HG03565 (cell line): ENCODE data around the gene CACNG3.
"Not testable (repeated sequence)": the region's sequence is repeated elsewhere in the genome, so short reads cannot be mapped to it uniquely, and the experiment has no call there.

Experiments
- ATAC-seq: cut with Tn5 transposase; IDR thresholded peaks from one replicate; pipeline ENCODE4 v1.9.1; 2021; ENCODE audit warnings: mild to moderate bottlenecking, moderate library complexity; ENCODE audit not compliant: unreplicated experiment

The CACNG3 gene

DNA sequence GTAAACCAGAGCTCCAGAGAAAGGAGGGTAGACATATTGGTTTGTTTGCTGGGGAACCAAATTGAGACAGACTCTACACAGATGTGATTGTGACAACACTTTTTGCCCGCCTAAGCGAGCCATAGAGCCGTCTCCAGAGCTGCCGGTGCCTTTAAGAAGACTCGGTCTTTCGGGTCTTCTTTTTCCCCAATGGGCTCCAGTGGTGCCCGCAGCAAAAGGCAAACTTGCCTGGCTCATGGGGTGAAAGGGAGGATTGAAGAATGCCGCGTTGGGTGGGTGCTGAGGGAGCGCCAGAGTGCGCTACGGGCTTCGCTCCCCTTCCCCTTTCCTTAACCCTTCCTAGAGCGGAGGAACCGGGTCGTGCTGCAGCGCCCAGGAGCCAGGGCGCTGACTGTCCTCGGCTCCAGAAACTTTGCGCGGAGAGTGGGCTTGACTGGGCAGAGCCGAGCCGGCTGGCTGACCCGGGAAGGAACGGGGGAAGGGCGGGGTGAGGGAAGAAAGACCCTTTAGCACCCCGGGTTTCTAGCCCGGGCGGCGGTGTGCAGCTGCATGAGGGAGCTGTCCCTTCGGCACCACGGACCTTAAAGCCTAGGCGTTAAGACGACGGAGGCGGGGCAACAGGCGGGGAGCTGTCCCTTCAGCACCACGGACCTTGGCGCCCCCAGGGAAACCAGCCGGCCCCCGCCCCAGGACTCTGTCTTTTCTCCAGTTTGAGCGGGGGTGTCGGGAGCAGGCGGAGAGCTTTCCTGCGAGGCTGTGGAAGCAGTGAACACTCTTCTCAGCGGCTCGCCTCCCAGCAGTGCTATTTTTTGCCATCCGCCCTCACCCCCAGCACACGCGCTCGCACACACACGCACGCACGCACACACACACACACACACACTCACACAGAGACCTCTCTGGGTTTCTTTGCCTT lies at the start of gene CACNG3:
Gene CACNG3 (plus strand): TSS at position 880 of the 916 bp plus-strand sequence. CDS start 420 bp downstream, outside the sequence.
- ATAC-seq: no peak

DNA sequence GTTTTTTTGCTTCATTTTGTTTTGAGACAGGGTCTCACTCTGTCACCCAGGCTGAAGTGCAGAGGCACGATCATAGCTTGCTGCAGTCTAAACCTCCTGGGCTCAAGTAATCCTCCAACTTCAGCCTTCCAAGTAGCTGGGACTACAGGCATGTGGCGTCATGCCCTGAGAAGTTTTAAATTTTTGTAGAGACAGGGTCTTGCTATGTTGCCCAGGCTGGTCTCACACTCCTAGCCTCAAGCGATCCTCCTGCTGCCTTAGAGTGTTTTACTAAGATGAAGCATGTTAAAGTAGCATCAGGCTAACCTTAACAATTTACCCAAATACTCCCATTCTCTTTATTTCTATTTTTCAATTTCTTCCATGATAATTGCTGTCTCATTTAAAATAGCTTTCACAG lies 49.2 kb upstream of the CACNG3 start:
- no peak for ATAC-seq

- ATAC-seq: no peak
Measured at GRCh38 chr16:24208710-24209109, 47.4 kb upstream of the CACNG3 start.

DNA sequence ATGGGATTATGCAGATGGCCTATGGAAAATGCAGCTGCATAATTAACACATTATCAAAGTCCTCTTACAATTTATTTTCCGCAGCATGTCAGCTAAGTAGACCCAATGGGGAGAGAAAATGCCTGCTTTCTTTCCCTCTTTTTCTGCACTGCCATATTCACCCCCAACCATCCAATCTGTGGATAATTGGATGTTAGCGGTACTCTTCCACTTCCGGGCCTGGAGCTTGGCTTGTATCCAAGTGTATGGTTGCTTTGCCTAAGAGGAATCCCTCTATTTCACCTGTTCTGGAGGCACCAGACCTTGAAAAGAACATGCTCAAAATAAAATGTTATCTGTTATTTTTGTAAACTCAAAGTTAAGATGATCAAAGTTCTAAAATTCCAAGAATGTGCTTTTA lies 41.1 kb upstream of the CACNG3 start:
- ATAC-seq: no peak

DNA sequence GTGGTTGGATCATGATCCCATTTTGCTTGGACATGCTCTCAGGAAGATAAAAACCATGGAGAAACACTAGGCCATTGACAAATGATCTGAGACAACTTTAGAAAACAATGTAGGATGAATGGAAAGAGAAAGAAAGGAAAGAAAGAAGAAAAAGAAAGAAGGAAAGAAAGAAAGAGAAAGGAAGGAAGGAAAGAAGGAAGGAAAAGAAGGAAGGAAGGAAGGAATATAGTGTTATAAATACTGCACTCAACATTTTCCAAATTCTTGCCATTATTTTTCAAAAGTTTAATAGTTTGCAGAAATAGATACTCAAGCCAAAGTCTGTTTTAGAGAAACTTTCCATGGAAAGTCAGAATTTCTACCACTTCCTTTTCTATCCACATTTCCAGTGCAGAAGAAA lies 39.2 kb upstream of the CACNG3 start:
- no peak for ATAC-seq

- ATAC-seq: no peak
Measured at GRCh38 chr16:24217461-24217860, 38.7 kb upstream of the CACNG3 start.

- no peak for ATAC-seq
Measured at GRCh38 chr16:24218299-24218698, 37.8 kb upstream of the CACNG3 start.

DNA sequence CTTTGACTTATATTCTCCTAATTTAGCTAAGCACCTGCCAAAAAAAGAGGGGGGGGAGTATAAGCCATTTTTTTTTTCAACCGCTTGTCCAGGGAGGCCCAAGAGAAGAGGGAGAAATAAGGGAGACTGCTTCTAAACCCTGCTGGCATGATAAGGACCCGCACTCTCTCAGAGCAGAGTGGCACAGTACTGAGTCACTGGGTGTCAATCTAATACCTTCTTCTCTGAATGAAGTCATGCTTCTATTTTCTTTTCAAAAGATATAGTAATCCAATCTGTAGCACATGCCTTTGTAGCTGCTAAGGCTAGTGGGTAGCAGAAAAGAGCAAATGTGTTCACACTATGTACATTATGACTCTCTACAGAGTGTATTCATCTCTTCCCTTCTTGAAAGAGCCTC lies 34.9 kb upstream of the CACNG3 start:
- no peak for ATAC-seq

DNA sequence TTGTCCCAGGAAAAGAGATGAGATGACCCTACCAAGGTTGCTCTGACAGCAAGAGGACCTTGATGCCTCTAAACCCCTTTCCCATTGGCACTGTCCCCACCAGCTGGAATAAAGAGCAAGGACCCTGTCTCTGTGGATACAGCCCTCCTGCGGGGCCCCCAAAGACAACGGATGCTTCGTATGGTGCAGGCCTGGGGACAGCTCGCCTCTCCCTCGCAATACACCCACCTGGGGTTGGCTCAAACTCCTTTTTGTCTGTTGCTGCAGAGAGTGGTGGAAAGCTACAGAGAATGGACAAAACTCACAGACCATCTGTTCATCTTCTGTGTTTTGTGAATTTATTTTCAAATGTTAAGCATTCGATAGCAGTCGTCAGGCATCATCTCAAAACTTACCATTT lies 27.6 kb upstream of the CACNG3 start:
- ATAC-seq: no peak

DNA sequence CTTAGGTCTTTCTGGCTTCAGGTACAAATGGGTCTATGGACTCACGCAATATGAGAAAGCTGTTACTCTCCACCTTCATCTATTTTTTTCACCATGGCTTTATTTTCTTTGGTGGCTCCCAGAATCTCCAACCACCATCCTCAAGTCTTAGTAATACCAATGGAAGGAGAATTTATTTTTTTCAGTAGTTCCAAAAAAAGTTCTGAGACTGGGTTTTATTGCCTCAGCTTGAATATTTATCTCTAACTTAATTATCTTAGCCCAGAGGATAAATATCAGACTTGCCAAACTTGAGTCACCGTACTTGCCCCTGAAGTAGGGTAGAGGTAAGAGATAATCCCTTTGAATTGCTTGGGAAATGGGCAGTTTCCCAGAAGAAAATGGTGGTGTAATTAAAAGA lies 23.2 kb upstream of the CACNG3 start:
- ATAC-seq: no peak

DNA sequence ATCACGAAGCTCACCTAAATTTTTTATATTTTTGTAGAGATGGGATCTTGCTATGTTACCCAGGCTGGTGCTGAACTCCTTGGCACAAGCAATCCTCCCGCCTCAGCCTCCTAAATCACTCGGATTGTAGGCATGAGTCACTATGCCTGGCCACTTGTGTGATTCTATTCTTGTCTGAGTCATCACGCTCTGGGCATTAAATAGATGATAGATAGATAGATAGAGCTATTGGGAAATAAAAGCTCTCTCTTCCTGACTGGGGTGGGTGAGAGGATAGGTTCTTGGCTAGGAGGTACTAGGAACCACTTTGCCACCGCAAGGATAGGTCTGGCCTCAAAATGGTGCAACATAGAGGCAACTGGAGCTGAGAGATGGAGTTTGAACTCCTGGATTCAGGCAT lies 21.4 kb upstream of the CACNG3 start:
- ATAC-seq: no peak

GRCh38 chr16:24235806-24236205 lies 20.3 kb upstream of the CACNG3 start:
- no peak for ATAC-seq

DNA sequence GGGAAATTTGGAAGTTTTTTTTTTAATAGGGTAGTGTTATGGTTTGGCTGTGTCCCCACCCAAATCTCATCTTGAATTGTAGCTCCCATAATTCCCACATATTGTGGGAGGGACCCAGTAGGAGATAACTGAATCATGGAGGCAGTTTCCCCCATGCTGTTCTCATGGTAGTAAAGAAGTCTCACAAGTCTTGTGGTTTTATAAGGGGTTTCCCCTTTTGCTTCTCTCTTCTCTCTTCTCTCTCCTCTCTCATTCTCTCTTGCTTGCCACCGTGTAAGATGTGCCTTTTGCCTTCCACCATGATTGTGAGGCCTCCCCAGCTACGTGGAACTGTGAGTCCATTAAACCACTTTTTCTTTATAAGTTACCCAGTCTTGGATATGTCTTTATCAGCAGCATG lies 17.3 kb upstream of the CACNG3 start:
- ATAC-seq: not testable (repeated sequence)

DNA sequence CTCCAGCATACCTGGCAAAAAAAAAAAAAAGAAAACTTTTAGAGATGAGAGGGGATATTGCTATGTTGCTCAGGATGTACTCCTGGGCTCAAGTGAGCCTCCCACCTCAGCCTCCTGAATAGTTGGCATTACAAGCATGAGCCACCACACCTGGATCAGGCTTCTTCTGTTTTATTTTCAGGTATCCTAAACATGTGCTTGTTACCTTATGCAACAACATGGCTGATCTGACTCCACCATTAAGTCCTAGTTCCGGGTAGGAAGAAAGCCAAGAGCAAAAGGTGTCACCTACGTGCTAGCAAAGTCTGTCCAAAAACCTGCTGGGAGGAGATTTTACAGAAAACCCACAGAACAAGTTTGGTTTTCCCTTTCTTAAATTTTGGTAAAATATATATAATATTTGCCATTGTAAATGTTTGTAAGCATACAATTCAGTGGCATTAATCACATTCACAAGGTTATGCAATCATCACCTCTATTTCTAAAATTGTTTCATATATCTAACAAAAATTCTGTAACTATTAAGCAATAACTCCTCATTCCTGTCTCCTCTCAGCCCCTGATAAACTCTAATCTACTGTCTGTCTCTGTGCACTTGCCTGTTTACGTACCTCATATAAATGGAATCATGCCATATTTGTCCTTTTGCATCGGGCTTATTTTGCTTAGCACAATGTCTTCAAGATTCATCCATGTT lies 9.1 kb upstream of the CACNG3 start:
- ATAC-seq: no peak

GRCh38 chr16:24253192-24253591 lies 2.9 kb upstream of the CACNG3 start:
- ATAC-seq: peak; percentile 45

GRCh38 chr16:24257958-24258357 lies 1.8 kb downstream of the CACNG3 start:
- ATAC-seq: no peak

- no peak for ATAC-seq
Measured at GRCh38 chr16:24258791-24259190, 2.7 kb downstream of the CACNG3 start.

DNA sequence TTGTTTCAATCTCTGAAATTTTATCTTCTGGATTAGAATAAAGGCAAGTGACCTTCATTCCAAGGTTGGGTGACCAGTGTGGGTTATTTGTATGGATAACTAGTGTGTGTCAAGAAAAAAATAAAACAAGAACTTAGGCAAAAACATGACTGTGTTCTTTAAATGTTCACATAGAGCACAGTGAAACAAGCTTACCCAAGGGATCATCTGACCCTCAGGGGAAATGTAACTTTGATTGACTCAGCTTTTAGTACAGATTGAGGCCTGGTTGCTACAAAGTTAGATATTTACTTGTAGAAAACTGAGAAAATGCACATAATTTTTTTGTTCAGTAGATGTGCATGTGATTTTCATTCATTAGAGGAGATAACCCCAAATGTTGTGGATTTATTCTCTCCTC lies 6.7 kb downstream of the CACNG3 start:
- ATAC-seq: no peak

DNA sequence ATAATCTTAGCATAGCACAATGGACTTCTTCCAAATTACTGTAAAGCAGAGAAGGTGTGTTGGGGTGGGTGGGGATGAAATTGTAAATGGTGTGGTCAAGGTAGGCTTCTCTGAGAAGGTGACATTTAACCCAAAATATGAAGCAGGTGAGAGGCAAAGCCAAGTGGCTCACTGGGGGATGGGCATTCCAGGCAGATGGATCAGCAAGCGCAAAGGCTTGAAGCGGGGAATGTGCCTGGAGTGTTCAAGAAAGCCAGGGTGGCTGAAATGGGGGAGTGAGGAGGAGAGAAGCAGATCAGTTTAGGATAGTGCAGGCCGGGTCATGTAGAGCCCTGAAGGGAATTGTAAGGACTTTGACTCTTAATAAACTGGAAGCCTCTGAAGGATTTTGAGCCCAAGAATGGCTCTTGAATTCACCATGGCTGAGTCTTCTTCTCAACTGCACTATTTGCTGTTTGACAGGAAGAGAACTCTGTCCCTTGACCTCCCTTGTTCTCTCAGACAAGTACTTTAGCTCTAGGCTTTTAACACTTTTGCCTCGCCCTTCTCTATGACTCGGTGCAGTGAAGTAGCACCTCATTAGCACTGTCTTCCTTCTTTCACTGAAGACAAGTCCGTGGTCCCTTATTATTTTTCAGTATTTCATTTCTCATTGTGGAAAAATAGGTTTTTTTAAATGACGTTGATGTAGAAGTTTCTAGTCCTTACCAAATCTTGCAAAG lies 14.7 kb downstream of the CACNG3 start:
- ATAC-seq: no peak

DNA sequence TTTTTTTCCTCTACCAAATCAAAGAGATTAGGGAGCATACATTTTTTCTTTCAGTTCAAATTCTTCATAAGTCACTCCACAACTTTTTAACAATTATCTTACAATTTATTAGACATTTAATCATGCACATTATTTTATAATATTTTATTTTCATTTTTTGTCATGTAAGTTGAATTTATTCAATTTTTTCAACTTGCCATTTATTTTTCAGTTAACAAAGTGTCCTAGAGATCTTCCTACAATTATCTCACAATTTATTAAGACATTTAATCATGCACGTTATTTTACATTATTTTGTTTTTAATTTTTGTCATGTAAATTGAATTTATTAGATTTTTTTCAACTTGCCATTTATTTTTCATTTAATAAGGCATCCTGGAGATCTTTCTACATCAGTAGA lies 16.2 kb downstream of the CACNG3 start:
- no peak for ATAC-seq

DNA sequence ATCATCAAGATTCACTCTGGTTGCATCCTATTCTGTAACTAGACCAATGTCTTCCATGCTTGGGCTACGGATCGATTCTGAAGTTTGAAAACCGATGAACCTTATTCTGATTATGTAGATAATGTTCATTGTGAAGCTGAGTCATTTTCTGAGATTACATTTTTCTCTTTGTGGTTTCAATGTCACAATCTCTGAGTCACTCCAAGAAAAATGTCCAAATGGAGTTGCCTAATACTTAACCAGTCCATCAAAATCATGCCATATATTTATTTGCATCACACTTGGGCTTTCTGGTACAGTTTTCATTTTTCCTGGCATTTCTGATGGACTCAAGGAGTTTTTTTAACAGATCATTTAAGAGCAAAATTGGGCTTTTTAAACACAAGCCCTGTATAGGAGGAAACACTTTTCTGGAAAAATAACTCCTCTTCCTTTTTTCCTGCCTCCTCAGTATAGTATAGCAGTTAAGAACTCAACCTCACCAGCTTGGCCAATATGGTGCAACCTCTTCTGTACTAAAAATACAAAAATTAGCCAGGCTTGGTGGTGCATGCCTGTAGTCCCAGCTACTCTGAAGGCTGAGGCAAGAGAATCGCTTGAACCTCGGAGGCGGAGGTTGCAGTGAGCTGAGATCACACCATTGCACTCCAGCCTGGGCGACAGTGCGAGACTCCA lies 17.5 kb downstream of the CACNG3 start:
- no peak for ATAC-seq
